HG02763 (cell line): ENCODE results near the gene B4GALNT3.

ENCODE experiments used
- ATAC-seq: cut with Tn5 transposase; IDR thresholded peaks from one replicate; pipeline ENCODE4 v1.9.1; 2021; ENCODE audit warnings: mild to moderate bottlenecking, moderate library complexity; ENCODE audit not compliant: unreplicated experiment

B4GALNT3 gene

GRCh38 chr12:537772-538171, 78.0 kb downstream of the B4GALNT3 start:
- ATAC-seq: no peak

DNA sequence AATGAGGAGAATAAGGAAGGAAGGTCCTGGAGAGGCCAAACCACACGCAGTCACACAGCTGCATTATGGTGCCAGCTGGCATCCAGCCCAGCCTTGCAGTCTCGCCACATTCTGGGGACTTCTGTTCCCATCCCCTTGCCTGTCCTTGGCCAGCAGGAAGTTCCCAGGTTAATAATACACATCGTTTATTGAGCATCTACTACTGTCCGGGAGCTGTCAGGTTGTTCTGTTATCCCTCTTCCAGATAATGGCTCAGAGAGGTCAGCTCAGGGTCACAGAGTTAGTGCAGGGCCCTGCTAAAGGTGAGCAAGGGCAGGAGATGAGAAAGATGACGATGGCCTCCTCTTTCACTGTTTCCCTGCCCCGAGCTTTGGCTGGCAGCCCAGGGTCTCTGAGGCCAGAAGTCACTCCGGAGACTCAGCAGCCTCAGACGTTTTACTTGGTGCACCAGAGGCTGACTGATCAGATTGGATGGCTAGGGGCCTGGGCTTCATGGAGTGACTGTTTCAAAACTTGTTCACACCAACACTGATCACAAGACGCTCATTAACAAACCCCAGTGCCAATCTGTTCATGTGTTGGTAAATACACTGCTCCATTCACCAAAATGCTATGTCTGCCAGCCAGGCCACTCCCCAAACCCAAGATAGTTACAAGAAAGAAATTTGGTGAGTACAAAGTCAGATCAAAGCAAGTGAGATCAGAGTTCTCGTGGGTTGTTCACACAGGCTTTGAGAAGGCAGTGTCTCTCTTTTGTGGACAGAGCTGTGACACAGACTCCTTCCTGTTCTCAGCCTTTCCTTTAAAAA, 79.2 kb downstream of the B4GALNT3 start:
- no peak for ATAC-seq

GRCh38 chr12:539540-540310, 80.0 kb downstream of the B4GALNT3 start:
- no peak for ATAC-seq

GRCh38 chr12:541676-542324, 82.1 kb downstream of the B4GALNT3 start:
- no peak for ATAC-seq

DNA sequence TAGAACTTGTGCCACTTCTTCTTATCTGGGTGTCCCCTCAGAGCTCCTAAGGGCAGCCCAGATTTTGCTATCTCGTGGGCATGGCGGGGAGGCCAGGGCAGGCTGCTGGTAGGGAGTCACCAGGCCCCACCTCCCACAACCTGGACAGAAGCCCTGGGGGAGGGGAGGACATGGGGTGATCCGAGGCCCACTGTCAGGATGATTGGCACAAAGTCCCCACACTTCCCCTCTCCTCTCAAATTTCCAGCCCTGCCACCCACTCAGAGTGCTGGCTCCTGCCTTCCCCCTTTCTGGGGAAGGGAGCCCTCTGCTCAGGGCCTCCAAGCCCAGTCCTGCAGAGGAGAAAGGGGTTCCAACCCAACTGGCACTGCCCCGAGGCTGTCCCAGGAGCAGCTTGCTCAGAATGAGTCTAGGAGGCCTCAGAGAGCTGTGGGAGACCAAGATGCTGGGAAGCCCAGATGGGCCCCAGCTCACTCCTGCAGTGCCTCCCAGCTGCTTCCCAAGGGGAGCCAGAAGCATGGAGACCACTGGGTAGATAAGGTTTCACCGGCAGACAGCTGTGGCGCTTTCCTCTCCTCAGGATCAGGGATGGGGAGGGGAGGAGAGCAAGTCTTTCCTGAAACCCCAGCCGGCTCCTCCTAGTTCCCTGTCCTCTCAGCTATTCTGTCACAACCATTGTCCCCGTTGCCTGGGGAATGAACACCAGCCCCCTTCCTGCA, 82.8 kb downstream of the B4GALNT3 start:
- ATAC-seq: no peak

DNA sequence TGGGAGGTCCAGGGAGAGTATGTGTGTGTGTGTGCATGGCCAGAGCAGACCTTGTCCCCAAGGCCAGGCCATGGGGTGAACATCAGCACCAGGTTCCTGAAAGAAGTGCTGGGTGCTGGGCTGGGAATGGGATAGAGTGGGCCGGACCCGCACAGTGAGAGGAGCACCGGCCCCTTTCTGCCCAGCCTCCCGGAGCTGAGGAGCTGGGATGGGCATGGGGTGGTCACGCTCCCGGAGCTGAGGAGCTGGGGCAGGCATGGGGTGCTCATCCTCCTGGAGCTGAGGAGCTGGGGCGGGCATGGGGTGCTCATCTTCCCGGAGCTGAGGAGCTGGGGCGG, 83.3 kb downstream of the B4GALNT3 start:
- ATAC-seq: no peak

GRCh38 chr12:544142-544541, 84.4 kb downstream of the B4GALNT3 start:
- ATAC-seq: no peak

DNA sequence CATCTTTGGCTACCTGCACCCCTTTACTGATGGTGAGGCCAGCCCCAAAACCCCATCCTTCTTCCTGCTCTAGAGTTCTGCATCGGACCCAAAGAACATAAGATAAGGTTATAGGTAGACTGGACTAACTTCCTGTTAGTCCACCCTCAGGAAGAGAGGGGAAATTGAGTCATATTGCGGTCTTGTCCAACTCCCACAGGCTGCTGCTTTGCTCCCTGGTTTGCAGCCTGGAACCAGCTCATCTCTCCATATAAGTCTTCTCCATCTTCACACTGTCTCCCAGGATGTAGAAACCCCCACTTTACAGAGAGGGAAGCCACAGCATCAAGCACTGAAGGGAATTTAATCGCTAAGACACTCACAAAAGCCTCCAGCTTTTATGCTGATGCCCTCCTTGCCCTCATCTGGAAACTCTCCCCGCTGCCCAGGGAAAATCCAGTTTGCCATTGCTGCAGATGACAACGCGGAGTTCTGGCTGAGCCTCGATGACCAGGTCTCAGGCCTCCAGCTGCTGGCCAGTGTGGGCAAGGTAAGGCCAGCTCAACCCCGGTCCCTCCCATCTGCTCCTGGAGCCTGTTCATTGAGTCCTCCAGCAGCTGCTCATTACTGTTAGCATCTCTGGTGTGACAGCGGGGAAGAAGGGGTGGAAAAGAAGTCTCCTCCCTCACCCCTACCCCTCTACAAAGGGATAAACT, 85.3 kb downstream of the B4GALNT3 start:
- no peak for ATAC-seq

DNA sequence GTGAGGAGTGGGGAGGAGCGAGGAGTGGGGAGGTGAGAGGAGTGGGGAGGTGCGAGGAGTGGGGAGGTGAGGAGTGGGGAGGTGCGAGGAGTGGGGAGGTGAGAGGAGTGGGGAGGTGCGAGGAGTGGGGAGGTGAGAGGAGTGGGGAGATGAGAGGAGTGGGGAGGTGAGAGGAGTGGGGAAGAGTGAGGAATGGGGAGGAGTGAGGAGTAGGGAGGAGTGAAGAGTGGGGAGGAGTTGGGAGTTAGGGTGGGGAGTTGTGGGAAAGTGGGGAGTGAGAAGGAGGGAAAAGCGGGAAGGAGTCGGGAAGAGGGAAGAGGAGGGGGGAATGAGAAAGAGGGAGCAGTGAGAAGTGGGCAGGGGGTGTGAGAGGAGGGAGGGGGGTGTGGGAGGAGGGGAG, 86.1 kb downstream of the B4GALNT3 start:
- ATAC-seq: no peak

DNA sequence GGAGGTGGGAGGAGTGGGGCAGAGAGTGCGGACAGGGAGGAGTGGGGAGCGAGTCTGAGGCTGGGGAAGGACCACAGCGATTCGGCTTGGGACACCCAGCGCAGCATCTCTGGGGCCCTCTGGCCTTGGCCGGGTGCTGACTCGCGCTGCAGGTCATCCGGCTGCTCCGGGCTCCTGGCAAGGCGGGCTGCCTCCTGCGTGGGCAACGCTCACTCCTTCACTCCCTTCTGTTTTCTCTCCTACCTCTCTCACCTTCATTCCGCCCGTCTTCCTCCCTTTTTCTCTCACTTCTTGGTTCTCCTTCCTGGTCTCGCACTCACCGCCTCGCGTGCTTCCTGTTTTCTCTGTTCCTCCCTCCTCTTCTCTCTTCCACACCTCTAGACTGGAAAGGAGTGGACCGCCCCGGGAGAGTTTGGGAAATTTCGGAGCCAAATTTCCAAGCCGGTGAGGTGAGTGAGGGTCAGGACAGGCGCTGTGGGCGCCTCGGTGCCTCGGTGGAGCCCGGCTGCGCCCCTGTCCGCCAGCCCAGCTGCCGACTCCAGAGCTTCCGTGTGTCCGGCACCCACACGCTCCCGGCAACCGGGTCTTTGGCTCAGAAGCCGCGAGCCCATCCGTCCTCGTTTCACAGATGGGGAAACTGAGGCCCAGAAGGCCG, 86.7 kb downstream of the B4GALNT3 start:
- no peak for ATAC-seq

DNA sequence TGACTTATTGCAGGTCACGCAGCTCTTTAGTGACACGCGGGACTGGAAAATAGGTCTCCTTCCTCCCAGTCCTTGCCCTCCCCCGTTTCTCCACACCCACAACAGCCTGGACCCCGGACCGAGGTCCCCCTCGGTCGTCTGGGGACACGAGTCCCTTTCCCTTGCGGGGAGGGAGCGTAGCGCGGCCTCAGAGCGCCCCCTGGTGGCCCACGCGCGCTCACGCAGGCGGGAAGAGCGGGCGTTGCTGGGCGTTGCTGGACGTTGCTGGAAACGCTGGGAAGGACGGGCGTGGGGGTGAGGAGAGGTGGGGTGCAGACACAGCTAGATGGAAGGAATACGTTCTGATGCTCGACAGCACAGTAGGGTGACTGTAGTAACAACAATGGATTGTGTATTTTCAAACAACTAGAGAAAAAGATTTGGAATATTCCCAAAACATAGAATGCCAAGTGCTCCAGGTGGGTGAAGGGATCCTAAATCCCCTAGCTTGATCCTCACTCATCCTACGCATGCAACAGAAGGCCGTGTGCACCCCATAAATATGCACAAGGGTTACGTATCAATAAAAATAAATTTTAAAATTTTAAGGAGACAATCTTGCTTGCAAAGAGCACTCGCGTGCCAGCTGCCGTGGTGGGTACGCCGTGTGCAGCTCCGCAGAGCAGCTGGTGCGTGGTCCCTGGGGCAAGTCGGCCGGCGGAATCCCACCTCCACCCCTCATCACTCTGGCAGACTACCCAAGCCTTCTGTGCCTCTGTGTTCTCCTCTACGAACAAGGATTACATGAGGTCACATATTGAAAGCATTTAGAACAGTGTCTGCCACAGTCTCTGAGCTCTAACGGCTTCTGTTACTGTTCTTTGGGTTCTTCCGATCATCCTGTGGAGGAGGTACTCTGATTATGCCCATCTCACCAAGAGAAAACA, 87.4 kb downstream of the B4GALNT3 start:
- no peak for ATAC-seq

- no peak for ATAC-seq
Measured at GRCh38 chr12:547883-548470, 88.2 kb downstream of the B4GALNT3 start.

DNA sequence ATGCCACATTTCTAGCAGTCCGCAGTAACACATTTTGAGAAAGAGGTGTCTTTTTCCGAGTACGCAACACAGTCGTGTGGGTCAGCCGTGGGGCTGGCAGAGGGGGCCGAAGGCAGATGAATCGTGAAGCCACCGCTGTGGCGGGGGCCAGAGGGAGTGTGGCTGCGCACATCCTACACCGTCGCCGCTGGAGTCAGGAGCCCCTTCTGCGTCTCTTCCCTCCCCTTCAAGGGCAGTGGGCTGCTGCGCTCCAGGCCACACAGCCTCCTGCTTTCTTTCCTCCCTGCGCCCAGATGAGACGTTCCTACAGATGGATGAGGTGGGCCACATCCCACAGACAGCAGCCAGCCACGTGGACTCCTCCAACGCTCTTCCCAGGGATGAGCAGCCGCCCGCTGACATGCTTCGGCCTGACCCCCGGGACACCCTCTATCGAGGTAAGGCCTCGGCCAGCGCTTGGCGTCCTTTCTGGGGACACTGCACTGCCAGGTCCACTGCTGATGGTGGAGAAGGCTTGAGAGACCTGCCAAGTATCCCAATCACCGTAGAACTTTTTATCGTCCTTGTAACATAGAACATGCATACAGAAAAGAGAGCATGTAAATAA, 89.8 kb downstream of the B4GALNT3 start:
- ATAC-seq: no peak

DNA sequence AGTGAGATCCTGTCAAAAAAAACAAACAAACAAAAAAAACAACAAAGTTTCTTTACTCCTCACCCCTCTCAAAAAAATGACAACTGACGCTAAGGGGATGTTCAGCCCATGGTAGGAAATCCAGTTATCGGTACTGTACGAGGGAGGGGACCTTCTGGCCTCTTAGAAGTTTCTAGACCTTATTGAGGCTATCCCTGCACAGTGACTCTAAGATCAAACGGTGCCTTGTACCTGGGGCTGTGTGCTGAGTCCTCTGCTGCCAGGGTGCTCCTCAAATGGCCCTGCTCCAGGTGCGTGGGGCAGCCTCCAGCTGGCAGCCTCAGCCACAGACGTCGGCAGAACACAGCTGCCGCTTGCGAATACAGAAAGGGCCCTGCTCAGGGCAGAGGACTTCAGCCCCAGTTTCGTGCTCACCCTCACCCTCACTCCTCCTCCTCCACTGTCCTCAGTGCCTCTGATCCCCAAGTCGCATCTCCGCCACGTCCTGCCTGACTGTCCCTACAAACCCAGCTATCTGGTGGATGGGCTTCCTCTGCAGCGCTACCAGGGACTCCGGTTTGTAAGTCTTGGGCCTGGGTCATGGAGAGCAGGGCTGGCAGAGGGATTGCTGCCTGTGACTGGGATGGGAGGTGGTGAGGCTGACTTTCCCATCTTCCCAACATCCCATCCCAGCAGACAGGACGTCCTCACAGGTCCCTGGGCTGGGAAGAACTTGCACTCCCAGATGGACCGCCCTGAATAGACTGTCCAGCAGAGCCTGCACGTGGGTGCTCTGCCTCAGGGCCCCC, 90.9 kb downstream of the B4GALNT3 start:
- ATAC-seq: no peak

GRCh38 chr12:552466-552865, 92.7 kb downstream of the B4GALNT3 start:
- ATAC-seq: no peak

DNA sequence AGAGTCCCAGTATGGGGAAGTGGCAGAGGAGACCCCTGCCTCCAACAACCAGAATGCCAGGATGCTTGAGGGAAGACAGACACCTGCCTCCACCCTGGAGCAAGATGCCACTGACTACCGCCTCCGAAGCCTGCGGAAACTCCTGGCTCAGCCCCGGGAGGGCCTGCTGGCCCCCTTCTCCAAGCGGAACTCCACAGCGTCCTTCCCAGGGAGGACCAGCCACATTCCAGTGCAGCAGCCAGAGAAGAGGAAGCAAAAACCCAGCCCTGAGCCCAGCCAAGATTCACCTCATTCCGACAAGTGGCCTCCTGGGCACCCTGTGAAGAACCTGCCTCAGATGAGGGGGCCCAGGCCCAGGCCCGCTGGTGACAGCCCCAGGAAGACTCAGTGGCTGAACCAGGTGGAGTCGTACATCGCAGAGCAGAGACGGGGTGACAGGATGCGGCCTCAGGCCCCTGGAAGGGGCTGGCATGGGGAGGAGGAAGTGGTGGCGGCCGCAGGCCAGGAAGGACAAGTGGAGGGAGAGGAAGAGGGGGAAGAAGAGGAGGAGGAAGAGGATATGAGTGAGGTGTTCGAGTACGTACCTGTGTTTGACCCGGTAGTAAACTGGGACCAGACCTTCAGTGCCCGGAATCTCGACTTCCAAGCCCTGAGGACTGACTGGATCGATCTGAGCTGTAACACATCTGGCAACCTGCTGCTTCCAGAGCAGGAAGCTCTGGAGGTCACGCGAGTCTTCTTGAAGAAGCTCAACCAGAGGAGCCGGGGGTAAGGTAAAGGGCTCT, 93.7 kb downstream of the B4GALNT3 start:
- no peak for ATAC-seq

- no peak for ATAC-seq
Measured at GRCh38 chr12:554001-554285, 94.2 kb downstream of the B4GALNT3 start.
